ENCODE results near the gene CEP57. TPM values are rescaled to one million over a fixed set of nuclear protein-coding genes. Genes with fewer than 3 reads are reported as not detected.

CEP57 gene
- total RNA-seq, 2 experiments from 2014 or later, result 43.5 to 46.6 TPM

- Histone ChIP-seq H3K4me3 (ENCODE audit: low read length) (no peak overlapping the region), H3K27ac (ENCODE audit: low read depth in 1 of 2, low read length in 2 of 2) (no peak overlapping the region), H3K36me3 (ENCODE audit: insufficient read depth, low read length) (peaks cover 54% of the 10 kb centered on the region), H3K27me3 (ENCODE audit: control insufficient read depth in 1 of 2, insufficient read depth in 2 of 2, low read length in 2 of 2) (no peaks in the 10 kb centered on the region), H3K4me1 (ENCODE audit: insufficient read depth, low read length) (no peaks in the 10 kb centered on the region), H3K9me3 (ENCODE audit: control insufficient read depth in 1 of 2, insufficient read depth in 1 of 2, low read length in 2 of 2) (no peaks in the 10 kb centered on the region)
- CTCF ChIA-PET, result interaction anchor here (0.5 to 2.4 kb wide), 9 partner anchors 11 to 590 kb away, joined by 3 to 17 read pairs (median 4); partner anchors contain the start of genes CCDC82, JRKL and MAML2
- H3K9me3 Mint-ChIP-seq, result no peaks in the 10 kb centered on the region
- no peak overlapping the region for H3K27ac Mint-ChIP-seq
- no peak for ATAC-seq (ENCODE audit: poor library complexity)
- H3K4me1 Mint-ChIP-seq (ENCODE audit: low read depth), result no peaks in the 10 kb centered on the region
- no peak overlapping the region for H3K4me3 Mint-ChIP-seq
- intact Hi-C loops (cut with DNase I, micrococcal nuclease), result loop anchor here (1.0 to 5.0 kb wide), 3 partner anchors 507 to 1213 kb away; partner anchors contain the start of gene MAML2 (in 1 of the 2)
- POLR2A ChIA-PET, result interaction anchor here (1.5 to 2.7 kb wide), 4 partner anchors 45 to 559 kb away, joined by 3 to 10 read pairs (median 6); partner anchors contain the start of genes CCDC82, CEP57, JRKL and MAML2
- H3K36me3 Mint-ChIP-seq (ENCODE audit: low read depth), result peaks cover 70% of the 10 kb centered on the region
- TF ChIP-seq CTCF (IDR thresholded peaks at IDR 0.05), result no peak
- DNase-seq, result no peak
- no peaks in the 10 kb centered on the region for H3K27me3 Mint-ChIP-seq
Measured at GRCh38 chr11:95835351-95835750, 45.1 kb downstream of the CEP57 start.

GRCh38 chr11:95835768-95836488 is 45.6 kb downstream of the CEP57 start:
- H3K9me3 Mint-ChIP-seq, result no peaks in the 10 kb centered on the region
- H3K36me3 Mint-ChIP-seq (ENCODE audit: low read depth), result peaks cover 66% of the 10 kb centered on the region
- DNase-seq, result peak; percentile 23 to 75 (median 40)
- H3K27ac Mint-ChIP-seq, result no peak overlapping the region
- no peaks in the 10 kb centered on the region for H3K9me3 ChIP-seq (ENCODE audit: control insufficient read depth in 1 of 2, insufficient read depth in 1 of 2, low read length in 2 of 2)
- H3K4me3 Mint-ChIP-seq, result no peak overlapping the region
- peak; percentile 99 for ATAC-seq (ENCODE audit: poor library complexity)
- intact Hi-C loops (cut with DNase I, micrococcal nuclease), result loop anchor here (1.0 to 5.0 kb wide), 5 partner anchors 506 to 1214 kb away; partner anchors contain the start of gene MAML2 (in 2 of the 2)
- H3K36me3 ChIP-seq (ENCODE audit: insufficient read depth, low read length), result peaks cover 51% of the 10 kb centered on the region
- H3K4me1 ChIP-seq (ENCODE audit: insufficient read depth, low read length), result no peaks in the 10 kb centered on the region
- H3K27me3 Mint-ChIP-seq, result no peaks in the 10 kb centered on the region
- ChIA-PET CTCF (interaction anchor here (0.5 to 2.4 kb wide), 13 partner anchors 11 to 628 kb away, joined by 3 to 17 read pairs (median 4); partner anchors contain the start of genes CCDC82, JRKL and MAML2), POLR2A (interaction anchor here (1.5 to 2.7 kb wide), 4 partner anchors 46 to 558 kb away, joined by 3 to 10 read pairs (median 6); partner anchors contain the start of genes CCDC82, CEP57, JRKL and MAML2)
- peak; percentile 94 for TF ChIP-seq CTCF (IDR thresholded peaks at IDR 0.05)
- no peak overlapping the region for H3K27ac ChIP-seq (ENCODE audit: low read depth in 1 of 2, low read length in 2 of 2)
- no peaks in the 10 kb centered on the region for H3K27me3 ChIP-seq (ENCODE audit: control insufficient read depth in 1 of 2, insufficient read depth in 2 of 2, low read length in 2 of 2)
- H3K4me3 ChIP-seq (ENCODE audit: low read length), result no peak overlapping the region
- H3K4me1 Mint-ChIP-seq (ENCODE audit: low read depth), result no peaks in the 10 kb centered on the region

GRCh38 chr11:95845167-95845566 is 54.9 kb downstream of the CEP57 start:
- no peak for TF ChIP-seq CTCF (IDR thresholded peaks at IDR 0.05)
- H3K4me1 ChIP-seq (ENCODE audit: insufficient read depth, low read length), result no peaks in the 10 kb centered on the region
- no peak overlapping the region for H3K4me3 ChIP-seq (ENCODE audit: low read length)
- H3K27ac Mint-ChIP-seq, result no peak overlapping the region
- H3K4me3 Mint-ChIP-seq, result no peak overlapping the region
- POLR2A ChIA-PET, result interaction anchor here (1.4 kb wide), 1 partner anchor 56 kb away, joined by 3 read pairs; the partner anchor contains the start of gene FAM76B
- H3K4me1 Mint-ChIP-seq (ENCODE audit: low read depth), result no peaks in the 10 kb centered on the region
- H3K9me3 ChIP-seq (ENCODE audit: control insufficient read depth in 1 of 2, insufficient read depth in 1 of 2, low read length in 2 of 2), result no peaks in the 10 kb centered on the region
- H3K27me3 ChIP-seq (ENCODE audit: control insufficient read depth in 1 of 2, insufficient read depth in 2 of 2, low read length in 2 of 2), result no peaks in the 10 kb centered on the region
- CTCF ChIA-PET, result interaction anchor here (0.7 kb wide), 1 partner anchor 58 kb away, joined by 3 read pairs; no protein-coding TSS in a partner anchor
- no peaks in the 10 kb centered on the region for H3K9me3 Mint-ChIP-seq
- H3K36me3 Mint-ChIP-seq (ENCODE audit: low read depth), result peaks cover 47% of the 10 kb centered on the region
- no peak overlapping the region for H3K27ac ChIP-seq (ENCODE audit: low read depth in 1 of 2, low read length in 2 of 2)
- H3K27me3 Mint-ChIP-seq, result no peaks in the 10 kb centered on the region
- ATAC-seq (ENCODE audit: poor library complexity), result no peak
- intact Hi-C loops (cut with DNase I, micrococcal nuclease), result no loop called here
- no peak for DNase-seq
- H3K36me3 ChIP-seq (ENCODE audit: insufficient read depth, low read length), result peaks cover 22% of the 10 kb centered on the region
